GM12875 (cell line): ENCODE measurements around the gene TNS1.

ENCODE experiments used
- H3K4me3 ChIP-seq: one replicate; pipeline ENCODE4 v1.5.1; 2011; ENCODE audit warnings: low read depth, low read length, control low read depth
- TF ChIP-seq, protein P1 (sequence below): IDR thresholded peaks from 2 replicates; pipeline ENCODE4 v1.5.1; 2011; ENCODE audit warnings: low read depth, mild to moderate bottlenecking, control low read depth, inconsistent platforms, low read length, moderate library complexity, borderline replicate concordance; ENCODE audit not compliant: insufficient read depth

TNS1 gene

DNA sequence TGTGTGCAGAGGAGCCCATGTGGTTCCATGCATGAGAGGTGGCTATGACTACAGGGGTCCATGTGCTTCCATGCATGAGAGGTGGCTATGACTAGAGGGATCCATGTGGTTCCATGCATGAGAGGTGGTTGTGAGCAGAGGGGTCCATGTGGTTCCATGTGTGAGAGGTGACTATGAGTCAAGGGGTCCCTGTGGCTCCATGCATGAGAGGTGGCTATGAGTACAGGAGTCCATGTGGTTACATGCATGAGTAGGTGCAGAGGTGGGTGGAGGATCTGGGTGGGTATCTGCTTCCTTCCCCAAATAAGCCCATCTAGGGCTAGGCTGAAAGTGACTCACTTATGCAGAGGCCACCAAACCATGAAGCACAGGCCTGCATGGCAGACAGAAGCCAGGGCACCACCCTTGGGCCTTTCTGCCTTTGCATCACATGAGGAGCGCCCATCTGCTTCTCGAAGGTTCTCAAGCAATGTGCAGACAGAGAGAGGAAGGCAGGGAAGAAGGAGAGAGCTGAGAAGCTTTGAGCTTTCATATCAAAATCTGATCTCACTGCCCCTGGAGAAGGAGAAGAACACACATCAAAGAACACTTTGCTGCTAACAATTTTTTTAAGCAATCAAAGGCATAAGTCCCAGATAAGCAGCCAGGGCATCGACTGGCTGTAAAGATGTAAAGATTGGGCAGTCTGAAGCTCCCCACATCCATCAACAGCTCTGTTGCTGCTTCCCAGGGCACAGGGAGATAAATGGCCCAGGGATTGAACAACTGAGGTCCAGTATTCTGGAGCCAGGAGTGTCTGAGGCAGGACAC, 137.6 kb downstream of the TNS1 start:
- H3K4me3 ChIP-seq = no peak overlapping the region
- TF ChIP-seq, protein P1, sequence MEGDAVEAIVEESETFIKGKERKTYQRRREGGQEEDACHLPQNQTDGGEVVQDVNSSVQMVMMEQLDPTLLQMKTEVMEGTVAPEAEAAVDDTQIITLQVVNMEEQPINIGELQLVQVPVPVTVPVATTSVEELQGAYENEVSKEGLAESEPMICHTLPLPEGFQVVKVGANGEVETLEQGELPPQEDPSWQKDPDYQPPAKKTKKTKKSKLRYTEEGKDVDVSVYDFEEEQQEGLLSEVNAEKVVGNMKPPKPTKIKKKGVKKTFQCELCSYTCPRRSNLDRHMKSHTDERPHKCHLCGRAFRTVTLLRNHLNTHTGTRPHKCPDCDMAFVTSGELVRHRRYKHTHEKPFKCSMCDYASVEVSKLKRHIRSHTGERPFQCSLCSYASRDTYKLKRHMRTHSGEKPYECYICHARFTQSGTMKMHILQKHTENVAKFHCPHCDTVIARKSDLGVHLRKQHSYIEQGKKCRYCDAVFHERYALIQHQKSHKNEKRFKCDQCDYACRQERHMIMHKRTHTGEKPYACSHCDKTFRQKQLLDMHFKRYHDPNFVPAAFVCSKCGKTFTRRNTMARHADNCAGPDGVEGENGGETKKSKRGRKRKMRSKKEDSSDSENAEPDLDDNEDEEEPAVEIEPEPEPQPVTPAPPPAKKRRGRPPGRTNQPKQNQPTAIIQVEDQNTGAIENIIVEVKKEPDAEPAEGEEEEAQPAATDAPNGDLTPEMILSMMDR = no peak

DNA sequence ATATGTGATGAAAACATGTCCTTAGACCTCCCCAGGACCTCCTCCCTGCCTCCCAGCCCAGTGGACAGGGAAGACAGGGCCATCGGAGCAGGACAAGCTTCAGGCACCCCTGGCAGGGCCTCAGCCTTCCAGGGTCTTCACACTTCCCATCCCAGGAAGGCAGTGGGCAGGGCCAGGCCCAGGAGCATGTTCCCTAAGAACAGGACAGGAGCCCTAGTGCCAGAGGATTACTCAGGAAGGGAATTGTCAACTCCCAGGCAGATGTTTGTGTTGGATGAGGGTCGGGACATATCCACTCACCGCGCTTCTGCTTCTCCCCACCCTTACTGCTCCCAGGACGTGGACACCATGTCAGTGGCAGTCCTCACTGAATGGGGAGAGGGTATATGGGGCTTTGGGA, 138.9 kb downstream of the TNS1 start:
- TF ChIP-seq, protein P1 = no peak
- no peak overlapping the region for H3K4me3 ChIP-seq

DNA sequence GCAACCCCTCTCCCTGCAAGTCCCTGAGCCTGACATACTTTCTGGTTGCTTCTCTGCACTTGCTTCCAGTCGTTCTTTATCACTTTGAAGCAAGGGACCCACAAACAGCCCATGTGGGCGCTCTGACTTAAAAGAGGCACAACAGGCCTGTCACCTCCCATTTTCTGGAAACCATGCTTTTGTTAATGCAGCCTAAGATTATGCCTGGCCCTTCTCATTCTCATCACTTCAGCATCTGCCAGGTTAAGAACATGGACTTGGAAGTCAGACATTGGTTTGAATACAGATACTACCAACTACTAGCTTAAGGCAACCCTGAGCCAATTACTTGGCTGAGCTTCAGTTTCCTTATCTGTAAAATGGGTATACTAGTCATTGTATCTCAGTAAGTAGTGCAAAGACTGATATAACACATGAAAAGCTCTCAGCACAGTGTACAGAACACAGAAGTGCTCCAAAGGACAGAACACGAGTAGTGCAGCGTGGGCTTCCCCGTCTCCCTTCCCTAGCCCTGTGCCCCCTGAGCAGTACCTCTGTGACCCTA, 141.4 kb downstream of the TNS1 start:
- TF ChIP-seq, protein P1 = no peak
- H3K4me3 ChIP-seq = no peak overlapping the region

DNA sequence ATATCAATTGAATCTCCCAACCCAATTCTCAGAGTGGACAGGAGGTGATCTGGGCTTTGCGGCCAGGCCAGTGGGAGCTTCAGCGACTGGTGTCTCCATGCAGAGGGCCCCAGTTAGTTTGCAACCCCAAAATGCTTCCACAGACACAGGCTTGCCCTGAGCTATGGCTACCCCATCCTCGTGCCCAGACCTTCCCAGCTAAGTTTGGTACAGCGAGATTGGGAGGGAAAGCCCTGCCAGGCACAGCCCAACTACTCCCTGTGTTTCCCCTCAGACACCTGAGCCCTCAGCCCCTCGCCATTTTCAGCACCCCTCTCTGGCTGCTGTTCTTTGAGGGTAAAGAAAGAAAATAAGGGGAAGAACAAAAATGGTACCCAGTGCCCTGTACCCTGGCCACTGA, 142.9 kb downstream of the TNS1 start:
- no peak overlapping the region for H3K4me3 ChIP-seq
- TF ChIP-seq, protein P1 = no peak

DNA sequence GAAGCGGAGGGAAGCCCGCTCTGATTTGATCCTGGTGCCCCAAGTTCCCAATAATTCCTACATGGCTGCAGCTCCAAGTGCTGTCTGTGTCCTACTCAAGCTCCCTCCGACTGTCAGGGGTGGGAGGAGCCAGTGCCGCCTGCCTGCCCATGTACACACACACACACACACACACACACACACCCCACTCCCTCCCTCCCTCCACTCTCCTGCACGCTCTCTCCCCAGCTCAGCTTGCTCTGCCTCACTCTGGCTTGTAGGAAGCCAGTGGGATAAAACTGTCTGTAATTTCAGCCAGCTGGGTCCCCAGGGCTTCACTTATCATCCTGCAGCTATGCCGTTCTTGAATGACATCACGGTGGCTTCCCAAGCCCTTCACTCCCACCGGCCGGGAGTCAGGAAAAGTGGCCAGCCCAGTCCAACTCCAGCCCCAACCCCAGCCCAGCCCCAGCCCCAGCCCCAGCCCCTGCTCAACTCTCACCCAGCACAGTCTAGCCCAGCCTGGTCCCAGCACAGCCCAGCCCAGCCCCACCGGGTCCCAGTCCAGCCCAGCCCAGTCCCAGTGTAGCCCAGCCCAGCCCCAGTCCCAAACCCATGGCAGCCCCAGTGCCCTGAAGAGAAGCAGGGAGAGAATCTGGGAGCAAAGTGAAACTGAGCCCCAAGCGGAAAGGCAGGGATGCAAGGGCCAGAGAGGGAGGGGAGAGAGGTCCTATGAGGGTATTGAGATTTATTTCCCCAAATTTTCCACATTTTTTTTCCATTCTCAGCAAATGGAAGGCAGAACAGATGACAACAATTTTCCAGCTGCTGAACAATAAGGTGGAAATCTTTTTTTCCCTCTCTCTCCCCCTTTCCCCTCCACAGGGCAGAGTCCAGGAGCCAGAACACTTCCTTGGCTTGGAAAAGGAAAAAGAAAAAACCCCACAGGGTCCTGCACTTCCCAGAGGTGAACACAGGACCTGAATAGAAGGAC, 144.0 kb downstream of the TNS1 start:
- TF ChIP-seq, protein P1 = no peak
- no peak overlapping the region for H3K4me3 ChIP-seq

DNA sequence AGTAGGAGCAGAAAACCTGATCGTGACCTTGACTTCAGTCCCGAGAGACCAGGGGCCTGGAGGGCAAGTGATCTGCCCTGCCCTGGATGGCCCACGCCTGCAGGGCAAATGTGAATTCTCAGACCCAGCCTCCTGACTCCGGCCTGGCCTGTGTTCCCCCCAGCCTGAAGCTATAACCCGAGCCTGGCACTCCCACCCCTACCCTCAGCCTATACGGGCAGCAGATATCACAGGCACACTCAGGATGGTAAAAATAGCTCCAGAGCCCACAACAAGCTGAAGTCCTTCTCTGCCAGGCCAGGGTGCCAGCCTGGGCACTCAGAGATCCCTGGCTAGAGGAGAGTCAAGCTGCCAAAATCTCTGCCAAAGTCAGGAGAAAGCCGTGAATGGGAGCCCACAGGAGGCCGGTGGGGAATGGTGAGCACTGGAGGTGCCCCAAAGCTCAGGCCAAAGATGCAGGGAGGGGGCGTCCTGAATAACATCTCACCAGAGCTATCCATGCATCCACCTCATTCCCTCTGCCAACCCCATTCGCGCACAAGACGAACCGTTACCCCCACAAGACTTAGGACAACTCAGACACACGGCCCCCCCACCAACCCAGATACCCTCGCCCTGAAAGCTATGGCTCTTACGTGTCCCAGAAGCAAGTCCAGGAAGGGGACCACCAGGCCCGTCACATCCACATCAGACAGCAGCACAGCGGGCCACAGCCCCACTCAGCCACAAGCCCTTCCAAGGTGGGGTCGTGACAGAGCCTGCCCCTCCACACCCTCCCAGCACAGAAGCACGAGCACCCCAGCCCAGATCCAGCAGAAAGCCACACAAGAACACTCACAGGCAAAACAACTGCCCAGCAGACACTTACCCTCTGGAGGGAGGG, 144.9 kb downstream of the TNS1 start:
- no peak overlapping the region for H3K4me3 ChIP-seq
- TF ChIP-seq, protein P1 = no peak
